HG03521 (cell line): ENCODE data around the gene ELL.
"Not testable (repeated sequence)": the region's sequence is repeated elsewhere in the genome, so short reads cannot be mapped to it uniquely, and the experiment has no call there.

Source experiments
- ATAC-seq: cut with Tn5 transposase; IDR thresholded peaks from one replicate; pipeline ENCODE4 v1.9.1; 2021; ENCODE audit warnings: mild to moderate bottlenecking, moderate library complexity; ENCODE audit not compliant: unreplicated experiment

Gene ELL

GRCh38 chr19:18521692-18522123 is at the start of gene ELL:
Gene ELL, minus strand, starts transcription at chr19:18522070. Its CDS starts 15 bp downstream, at chr19:18522055.
- ATAC-seq = peak; percentile 2

DNA sequence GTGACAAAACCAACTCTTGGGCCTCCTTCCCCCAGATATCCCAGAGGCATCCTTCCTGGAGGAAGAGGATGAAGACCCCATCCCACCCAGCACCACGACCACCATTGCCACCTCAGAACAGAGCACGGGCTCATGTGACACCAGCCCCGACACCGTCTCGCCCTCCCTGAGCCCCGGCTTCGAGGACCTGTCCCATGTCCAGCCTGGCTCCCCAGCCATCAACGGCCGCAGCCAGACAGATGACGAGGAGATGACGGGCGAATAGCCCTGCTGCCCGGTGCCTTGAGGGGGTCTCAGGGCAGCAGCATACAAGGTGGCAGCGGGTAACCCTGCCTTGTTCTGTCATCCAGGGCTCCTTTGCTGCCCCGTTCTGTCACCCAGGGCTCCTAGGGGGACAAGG is 46.5 kb upstream of the ELL start:
- ATAC-seq = no peak

- ATAC-seq = no peak
These were observed 45.1 kb upstream of the ELL start for GRCh38 chr19:18566953-18567352.

- ATAC-seq = no peak
These were observed 40.2 kb upstream of the ELL start for GRCh38 chr19:18562086-18562485.

- ATAC-seq = no peak
These were observed 37.8 kb upstream of the ELL start for GRCh38 chr19:18559685-18560084.

- ATAC-seq = no peak
These were observed 36.7 kb upstream of the ELL start for GRCh38 chr19:18558604-18559003.

- ATAC-seq = no peak
These were observed 36.3 kb upstream of the ELL start for GRCh38 chr19:18558202-18558555.

- ATAC-seq = peak; percentile 90
These were observed 35.7 kb upstream of the ELL start, which contains the start of gene KXD1 for GRCh38 chr19:18557411-18558201. Gene KXD1, plus strand, starts transcription at chr19:18557870. Its CDS starts 4,187 bp downstream, at chr19:18562057.

- no peak for ATAC-seq
These were observed 29.8 kb upstream of the ELL start for GRCh38 chr19:18551631-18552030.

DNA sequence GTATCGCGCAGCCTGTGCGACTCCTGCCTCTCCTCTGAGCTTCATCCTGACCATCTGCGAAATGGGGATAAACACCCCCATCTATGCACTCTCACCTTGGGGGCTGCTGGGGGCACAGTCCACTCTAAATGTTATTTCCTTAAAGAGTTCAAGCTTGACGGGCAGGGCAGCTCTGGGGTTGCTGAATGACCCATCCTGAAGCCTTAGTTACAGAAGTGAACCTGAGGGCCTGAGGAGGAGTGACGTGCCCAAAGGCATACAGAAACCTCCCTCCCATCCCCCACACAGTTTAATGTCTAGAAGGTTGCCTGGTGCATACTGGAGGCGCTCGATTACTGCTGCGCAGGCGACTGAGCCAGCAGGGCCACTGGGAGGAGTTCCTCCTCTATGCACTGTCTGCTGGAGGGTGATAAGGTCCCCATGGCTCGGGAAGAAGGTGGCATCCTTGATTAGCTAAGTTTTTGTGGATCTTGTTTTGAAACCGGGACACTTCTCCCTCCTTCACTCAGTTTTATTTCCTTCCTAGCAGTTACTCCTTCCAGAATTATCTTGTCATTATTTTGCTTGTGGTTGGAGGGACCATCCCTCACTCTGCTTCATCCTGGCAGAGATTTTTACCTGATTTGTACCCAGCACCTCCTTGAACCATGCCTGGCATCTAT is 22.1 kb upstream of the ELL start:
- ATAC-seq = peak; percentile 42

- ATAC-seq = peak; percentile 94
These were observed 21.3 kb upstream of the ELL start, which contains the start of gene FKBP8 for GRCh38 chr19:18542941-18543813. Gene FKBP8, minus strand, starts transcription at chr19:18543573. Its CDS starts 1,603 bp downstream, at chr19:18541970.

DNA sequence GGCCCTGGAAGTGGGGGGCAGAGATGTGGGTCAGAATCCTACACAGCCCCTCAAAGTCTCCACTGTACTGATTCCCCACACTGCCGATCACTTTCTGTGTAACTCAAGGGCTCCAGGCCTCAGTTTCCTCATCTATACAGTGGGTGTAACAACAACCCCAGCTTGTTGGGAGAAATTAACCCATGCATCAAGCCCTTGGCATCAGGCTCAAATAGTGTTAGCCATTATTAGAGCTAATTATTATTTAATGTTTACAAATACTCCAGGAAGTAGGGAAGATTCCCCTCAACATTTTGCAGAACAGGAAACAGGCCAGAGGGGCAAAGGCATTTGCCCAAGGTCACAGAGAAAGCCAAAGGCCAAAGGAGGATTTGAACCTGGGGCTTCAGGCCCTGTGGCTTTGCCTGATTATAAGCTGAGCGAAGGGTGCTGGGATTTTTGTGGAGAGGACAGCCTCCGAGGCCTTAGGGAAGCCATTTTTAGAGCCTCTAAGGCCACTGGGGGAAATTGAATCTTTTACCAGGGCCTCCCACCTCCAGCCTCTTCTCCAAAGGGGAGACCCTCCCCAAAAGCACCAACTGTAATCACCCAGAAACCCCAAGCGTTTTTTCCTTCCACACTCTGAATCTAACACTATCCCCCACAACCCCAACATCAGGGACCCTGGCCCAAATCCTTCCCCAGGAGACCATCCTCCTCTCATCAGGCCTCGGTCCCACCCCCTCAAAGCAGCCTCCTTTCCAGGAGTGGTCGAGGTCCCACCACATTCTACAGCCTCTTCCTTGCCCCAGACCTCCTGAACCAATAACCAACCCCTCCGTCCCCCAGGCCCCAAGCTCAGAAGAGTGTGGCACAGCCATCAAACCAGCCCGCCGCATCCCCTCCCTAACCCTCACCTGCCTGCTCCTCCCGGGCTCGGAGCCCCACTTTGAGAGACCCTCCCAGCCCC is 20.4 kb upstream of the ELL start:
- ATAC-seq = no peak

- no peak for ATAC-seq
These were observed 19.6 kb upstream of the ELL start for GRCh38 chr19:18541258-18541991.

DNA sequence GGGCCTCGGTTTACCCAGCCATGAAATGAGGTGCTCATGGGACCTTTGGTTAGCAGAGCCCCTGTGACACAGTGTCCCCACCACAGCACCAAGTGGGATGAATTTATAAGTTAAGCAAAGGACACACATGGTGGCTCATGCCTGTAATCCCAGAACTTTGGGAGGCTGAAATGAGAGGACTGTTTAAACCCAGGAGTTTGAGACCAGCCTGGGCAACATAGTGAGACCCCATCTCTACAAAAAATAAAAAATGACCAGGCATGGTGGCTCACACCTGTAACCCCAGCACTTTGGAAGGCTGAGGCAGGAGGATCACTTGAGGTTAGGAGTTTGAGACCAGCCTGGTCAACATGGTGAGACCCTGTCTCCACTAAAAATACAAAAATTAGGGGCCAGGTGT is 18.3 kb upstream of the ELL start:
- ATAC-seq = not testable (repeated sequence)

GRCh38 chr19:18539372-18539771 is 17.5 kb upstream of the ELL start:
- no peak for ATAC-seq

- no peak for ATAC-seq
These were observed 16.2 kb upstream of the ELL start for GRCh38 chr19:18538115-18538514.

- no peak for ATAC-seq
These were observed 15.6 kb upstream of the ELL start for GRCh38 chr19:18537431-18537830.

- no peak for ATAC-seq
These were observed 14.6 kb upstream of the ELL start for GRCh38 chr19:18536475-18536874.

DNA sequence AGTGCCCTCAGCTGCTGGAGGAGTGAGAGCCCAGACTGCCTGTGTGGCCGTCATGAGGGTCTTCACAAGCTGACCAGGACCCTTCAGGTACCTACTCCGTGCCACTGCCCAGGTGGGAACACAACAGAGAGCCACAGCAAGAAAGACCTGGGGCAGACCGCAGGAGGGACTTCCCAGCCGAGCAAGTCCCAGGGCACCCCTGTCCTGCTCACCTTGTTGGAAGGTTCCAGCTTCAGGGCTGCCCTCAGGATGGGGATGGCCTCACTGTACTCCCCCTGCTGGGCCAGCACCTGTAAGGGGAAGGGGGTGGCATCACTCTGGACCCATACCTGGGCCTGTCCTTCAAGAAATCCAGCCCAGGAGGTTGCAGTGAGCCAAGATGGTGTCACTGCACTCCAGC is 11.2 kb upstream of the ELL start:
- no peak for ATAC-seq
